ENCODE results near the gene FOXM1. TPM values are rescaled to one million over a fixed set of nuclear protein-coding genes. Genes with fewer than 3 reads are reported as not detected.

FOXM1 gene
- total RNA-seq (2014; rRNA removed; shearing (Covaris generic)), result 64.6 and 76.9 TPM in 2 replicates

GRCh38 chr12:2877047-2877952 lies at the start of gene FOXM1, which contains the start of gene RHNO1:
TSS of gene FOXM1 (minus strand) at chr12:2877174. CDS start at chr12:2874478, 2,696 bp downstream.
TSS of gene RHNO1 (plus strand) at chr12:2877223. CDS start at chr12:2885367, 8,144 bp downstream.
- peak within 1 kb of the TSS; percentile 92 for H3K4me3 ChIP-seq (ENCODE audit: insufficient read depth, low read depth, low read length)
- DNase-seq, result peak; percentile 98
- H3K27me3 ChIP-seq (ENCODE audit: control insufficient read depth, insufficient read depth, low read length), result no peaks in the 10 kb centered on the region
- H3K36me3 ChIP-seq (replicated peaks; ENCODE audit: control insufficient read depth, insufficient read depth, low read length), result peaks cover 9% of the 10 kb centered on the region

GRCh38 chr12:2925322-2925995 lies 48.5 kb upstream of the FOXM1 start:
- Histone ChIP-seq H3K36me3 (replicated peaks; ENCODE audit: control insufficient read depth, insufficient read depth, low read length) (no peaks in the 10 kb centered on the region), H3K27me3 (ENCODE audit: control insufficient read depth, insufficient read depth, low read length) (no peaks in the 10 kb centered on the region), H3K4me3 (ENCODE audit: insufficient read depth, low read depth, low read length) (no peak overlapping the region)
- no peak for DNase-seq

GRCh38 chr12:2924019-2924418 lies 47.0 kb upstream of the FOXM1 start:
- DNase-seq, result no peak
- Histone ChIP-seq H3K36me3 (replicated peaks; ENCODE audit: control insufficient read depth, insufficient read depth, low read length) (no peaks in the 10 kb centered on the region), H3K27me3 (ENCODE audit: control insufficient read depth, insufficient read depth, low read length) (no peaks in the 10 kb centered on the region), H3K4me3 (ENCODE audit: insufficient read depth, low read depth, low read length) (no peak overlapping the region)

- DNase-seq, result no peak
- Histone ChIP-seq H3K36me3 (replicated peaks; ENCODE audit: control insufficient read depth, insufficient read depth, low read length) (no peaks in the 10 kb centered on the region), H3K4me3 (ENCODE audit: insufficient read depth, low read depth, low read length) (no peak overlapping the region), H3K27me3 (ENCODE audit: control insufficient read depth, insufficient read depth, low read length) (no peaks in the 10 kb centered on the region)
These were observed 46.1 kb upstream of the FOXM1 start for GRCh38 chr12:2923057-2923456.

- DNase-seq, result no peak
- Histone ChIP-seq H3K4me3 (ENCODE audit: insufficient read depth, low read depth, low read length) (no peak overlapping the region), H3K27me3 (ENCODE audit: control insufficient read depth, insufficient read depth, low read length) (no peaks in the 10 kb centered on the region), H3K36me3 (replicated peaks; ENCODE audit: control insufficient read depth, insufficient read depth, low read length) (no peaks in the 10 kb centered on the region)
These were observed 45.4 kb upstream of the FOXM1 start for GRCh38 chr12:2922329-2922728.

GRCh38 chr12:2919249-2919648 lies 42.3 kb upstream of the FOXM1 start:
- DNase-seq, result no peak
- Histone ChIP-seq H3K4me3 (ENCODE audit: insufficient read depth, low read depth, low read length) (no peak overlapping the region), H3K27me3 (ENCODE audit: control insufficient read depth, insufficient read depth, low read length) (no peaks in the 10 kb centered on the region), H3K36me3 (replicated peaks; ENCODE audit: control insufficient read depth, insufficient read depth, low read length) (no peaks in the 10 kb centered on the region)

GRCh38 chr12:2912216-2912575 lies 35.2 kb upstream of the FOXM1 start:
- H3K4me3 ChIP-seq (ENCODE audit: insufficient read depth, low read depth, low read length), result no peak overlapping the region
- no peaks in the 10 kb centered on the region for H3K27me3 ChIP-seq (ENCODE audit: control insufficient read depth, insufficient read depth, low read length)
- H3K36me3 ChIP-seq (replicated peaks; ENCODE audit: control insufficient read depth, insufficient read depth, low read length), result no peaks in the 10 kb centered on the region
- DNase-seq, result no peak

GRCh38 chr12:2904260-2904659 lies 27.3 kb upstream of the FOXM1 start:
- H3K36me3 ChIP-seq (replicated peaks; ENCODE audit: control insufficient read depth, insufficient read depth, low read length), result no peaks in the 10 kb centered on the region
- no peak for DNase-seq
- H3K4me3 ChIP-seq (ENCODE audit: insufficient read depth, low read depth, low read length), result no peak overlapping the region
- H3K27me3 ChIP-seq (ENCODE audit: control insufficient read depth, insufficient read depth, low read length), result no peaks in the 10 kb centered on the region

GRCh38 chr12:2902272-2902880 lies 25.4 kb upstream of the FOXM1 start:
- Histone ChIP-seq H3K4me3 (ENCODE audit: insufficient read depth, low read depth, low read length) (no peak overlapping the region), H3K36me3 (replicated peaks; ENCODE audit: control insufficient read depth, insufficient read depth, low read length) (no peaks in the 10 kb centered on the region), H3K27me3 (ENCODE audit: control insufficient read depth, insufficient read depth, low read length) (no peaks in the 10 kb centered on the region)
- peak; percentile 37 for DNase-seq

GRCh38 chr12:2900642-2901041 lies 23.7 kb upstream of the FOXM1 start:
- Histone ChIP-seq H3K36me3 (replicated peaks; ENCODE audit: control insufficient read depth, insufficient read depth, low read length) (no peaks in the 10 kb centered on the region), H3K27me3 (ENCODE audit: control insufficient read depth, insufficient read depth, low read length) (no peaks in the 10 kb centered on the region), H3K4me3 (ENCODE audit: insufficient read depth, low read depth, low read length) (no peak overlapping the region)
- no peak for DNase-seq

- no peaks in the 10 kb centered on the region for H3K36me3 ChIP-seq (replicated peaks; ENCODE audit: control insufficient read depth, insufficient read depth, low read length)
- no peaks in the 10 kb centered on the region for H3K27me3 ChIP-seq (ENCODE audit: control insufficient read depth, insufficient read depth, low read length)
- DNase-seq, result no peak
- H3K4me3 ChIP-seq (ENCODE audit: insufficient read depth, low read depth, low read length), result no peak overlapping the region
These were observed 20.4 kb upstream of the FOXM1 start for GRCh38 chr12:2897418-2897817.

- no peaks in the 10 kb centered on the region for H3K36me3 ChIP-seq (replicated peaks; ENCODE audit: control insufficient read depth, insufficient read depth, low read length)
- H3K27me3 ChIP-seq (ENCODE audit: control insufficient read depth, insufficient read depth, low read length), result no peaks in the 10 kb centered on the region
- no peak for DNase-seq
- no peak overlapping the region for H3K4me3 ChIP-seq (ENCODE audit: insufficient read depth, low read depth, low read length)
These were observed 18.5 kb upstream of the FOXM1 start for GRCh38 chr12:2895511-2895910.

GRCh38 chr12:2895051-2895451 lies 18.1 kb upstream of the FOXM1 start:
- Histone ChIP-seq H3K27me3 (ENCODE audit: control insufficient read depth, insufficient read depth, low read length) (no peaks in the 10 kb centered on the region), H3K4me3 (ENCODE audit: insufficient read depth, low read depth, low read length) (no peak overlapping the region), H3K36me3 (replicated peaks; ENCODE audit: control insufficient read depth, insufficient read depth, low read length) (no peaks in the 10 kb centered on the region)
- DNase-seq, result no peak

GRCh38 chr12:2893007-2893406 lies 16.0 kb upstream of the FOXM1 start:
- Histone ChIP-seq H3K4me3 (ENCODE audit: insufficient read depth, low read depth, low read length) (no peak overlapping the region), H3K36me3 (replicated peaks; ENCODE audit: control insufficient read depth, insufficient read depth, low read length) (peaks cover 2% of the 10 kb centered on the region), H3K27me3 (ENCODE audit: control insufficient read depth, insufficient read depth, low read length) (no peaks in the 10 kb centered on the region)
- DNase-seq, result no peak

GRCh38 chr12:2892246-2892645 lies 15.3 kb upstream of the FOXM1 start:
- no peak overlapping the region for H3K4me3 ChIP-seq (ENCODE audit: insufficient read depth, low read depth, low read length)
- H3K36me3 ChIP-seq (replicated peaks; ENCODE audit: control insufficient read depth, insufficient read depth, low read length), result peaks cover 8% of the 10 kb centered on the region
- no peak for DNase-seq
- no peaks in the 10 kb centered on the region for H3K27me3 ChIP-seq (ENCODE audit: control insufficient read depth, insufficient read depth, low read length)

Measured in H7 (cell line).